ENCODE data around the gene ATG2B. TPM values are rescaled to one million over a fixed set of nuclear protein-coding genes. Genes with fewer than 3 reads are reported as not detected.

Gene ATG2B
- total RNA-seq, 4 donors from 2014 or later: 28.4 to 55.1 (median 40.0) TPM

DNA sequence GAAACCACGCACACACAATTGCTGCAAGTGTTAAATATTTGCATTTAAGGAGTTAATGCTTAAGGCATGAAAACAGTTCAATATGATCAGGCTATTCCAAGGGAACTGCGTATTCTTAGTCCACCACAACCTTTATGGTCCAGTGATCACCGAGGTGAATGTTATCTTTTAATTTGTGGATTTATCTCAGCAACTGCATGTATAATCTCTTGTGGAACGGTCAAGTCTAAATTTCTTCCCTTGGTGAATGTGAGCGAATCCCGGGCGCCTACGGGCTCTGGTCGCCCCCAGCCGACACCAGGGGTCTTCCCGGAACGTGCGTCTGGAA is 27.8 kb upstream of the ATG2B start:
- Histone ChIP-seq H3K4me3 (replicated peaks in 1 of 3) (peak overlapping the region; percentile 19 to 71 (median 48)), H3K27me3 (no peaks in the 10 kb centered on the region), H3K4me1 (peaks cover 0 to 9% of the 10 kb centered on the region in 2 donors), H3K36me3 (peaks cover 0 to 5% of the 10 kb centered on the region in 2 donors), H3K27ac (peak overlapping the region in 1 of 3 donors; percentile 28), H3K9me3 (no peaks in the 10 kb centered on the region)
- DNase-seq: no peak
- TF ChIP-seq, protein P1, sequence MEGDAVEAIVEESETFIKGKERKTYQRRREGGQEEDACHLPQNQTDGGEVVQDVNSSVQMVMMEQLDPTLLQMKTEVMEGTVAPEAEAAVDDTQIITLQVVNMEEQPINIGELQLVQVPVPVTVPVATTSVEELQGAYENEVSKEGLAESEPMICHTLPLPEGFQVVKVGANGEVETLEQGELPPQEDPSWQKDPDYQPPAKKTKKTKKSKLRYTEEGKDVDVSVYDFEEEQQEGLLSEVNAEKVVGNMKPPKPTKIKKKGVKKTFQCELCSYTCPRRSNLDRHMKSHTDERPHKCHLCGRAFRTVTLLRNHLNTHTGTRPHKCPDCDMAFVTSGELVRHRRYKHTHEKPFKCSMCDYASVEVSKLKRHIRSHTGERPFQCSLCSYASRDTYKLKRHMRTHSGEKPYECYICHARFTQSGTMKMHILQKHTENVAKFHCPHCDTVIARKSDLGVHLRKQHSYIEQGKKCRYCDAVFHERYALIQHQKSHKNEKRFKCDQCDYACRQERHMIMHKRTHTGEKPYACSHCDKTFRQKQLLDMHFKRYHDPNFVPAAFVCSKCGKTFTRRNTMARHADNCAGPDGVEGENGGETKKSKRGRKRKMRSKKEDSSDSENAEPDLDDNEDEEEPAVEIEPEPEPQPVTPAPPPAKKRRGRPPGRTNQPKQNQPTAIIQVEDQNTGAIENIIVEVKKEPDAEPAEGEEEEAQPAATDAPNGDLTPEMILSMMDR (IDR thresholded peaks at IDR 0.05): no peak
- TF ChIP-seq POLR2A (IDR thresholded peaks at IDR 0.05): no peak
- WGBS, 2 donors: 5 to 13% methylated on average over 4 to 13 of the region's 13 CpGs
- intact Hi-C loops (cut with DNase I): no loop called here

DNA sequence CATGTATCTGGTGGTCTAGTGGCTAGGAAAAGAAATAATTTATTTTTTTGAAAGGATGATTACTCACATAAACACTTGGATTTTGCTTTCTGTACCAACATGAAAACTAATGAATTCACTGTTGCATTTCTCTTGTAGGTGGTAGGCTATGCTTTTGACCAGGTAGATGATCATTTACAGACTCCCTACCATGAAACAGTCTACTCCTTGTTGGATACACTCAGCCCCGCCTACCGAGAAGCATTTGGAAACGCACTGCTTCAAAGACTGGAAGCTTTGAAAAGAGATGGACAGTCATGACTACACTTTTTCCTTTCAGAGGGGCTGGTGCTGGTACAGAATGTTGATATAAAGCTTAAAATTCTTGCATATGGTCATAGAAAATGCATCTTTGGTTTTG is 22.2 kb upstream of the ATG2B start:
- H3K27ac ChIP-seq: no peak overlapping the region
- H3K9me3 ChIP-seq: no peaks in the 10 kb centered on the region
- no peak overlapping the region for H3K4me3 ChIP-seq (replicated peaks in 1 of 3)
- TF ChIP-seq, protein P1 (IDR thresholded peaks at IDR 0.05): no peak
- TF ChIP-seq POLR2A (IDR thresholded peaks at IDR 0.05): no peak
- DNase-seq: no peak
- H3K4me1 ChIP-seq: peaks cover 0 to under 1% of the 10 kb centered on the region in 2 donors
- no peaks in the 10 kb centered on the region for H3K27me3 ChIP-seq
- WGBS, 2 donors: 90 to 94% methylated on average over 3 of the region's 3 CpGs
- peaks cover 0 to 14% of the 10 kb centered on the region in 2 donors for H3K36me3 ChIP-seq
- intact Hi-C loops (cut with DNase I): no loop called here

DNA sequence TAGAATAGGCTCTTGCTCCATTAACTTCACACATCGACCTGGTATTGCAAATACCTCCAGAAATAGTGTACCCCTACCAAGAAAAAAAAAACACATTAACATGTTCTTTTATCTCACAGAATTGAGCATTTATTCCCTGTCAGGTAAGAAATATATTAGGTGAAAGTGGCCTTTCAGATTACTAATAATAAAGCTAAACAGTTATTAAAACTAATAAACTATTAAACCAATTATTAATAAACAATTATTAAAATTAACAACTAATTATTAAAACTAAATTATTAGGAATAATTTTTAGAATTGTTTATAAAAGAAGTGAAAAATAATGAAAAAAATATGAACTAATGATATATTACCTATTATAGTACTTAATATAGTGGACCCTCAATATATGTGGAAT is 21.6 kb upstream of the ATG2B start:
- H3K27me3 ChIP-seq: no peaks in the 10 kb centered on the region
- no peak overlapping the region for H3K27ac ChIP-seq
- no peaks in the 10 kb centered on the region for H3K9me3 ChIP-seq
- DNase-seq: no peak
- no peak overlapping the region for H3K4me3 ChIP-seq (replicated peaks in 1 of 3)
- intact Hi-C loops (cut with DNase I): no loop called here
- TF ChIP-seq, protein P1 (IDR thresholded peaks at IDR 0.05): no peak
- no peak for TF ChIP-seq POLR2A (IDR thresholded peaks at IDR 0.05)
- WGBS, 2 donors: 91 to 95% methylated on average over 1 of the region's 1 CpG
- peaks cover 0 to 14% of the 10 kb centered on the region in 2 donors for H3K36me3 ChIP-seq
- H3K4me1 ChIP-seq: no peaks in the 10 kb centered on the region

DNA sequence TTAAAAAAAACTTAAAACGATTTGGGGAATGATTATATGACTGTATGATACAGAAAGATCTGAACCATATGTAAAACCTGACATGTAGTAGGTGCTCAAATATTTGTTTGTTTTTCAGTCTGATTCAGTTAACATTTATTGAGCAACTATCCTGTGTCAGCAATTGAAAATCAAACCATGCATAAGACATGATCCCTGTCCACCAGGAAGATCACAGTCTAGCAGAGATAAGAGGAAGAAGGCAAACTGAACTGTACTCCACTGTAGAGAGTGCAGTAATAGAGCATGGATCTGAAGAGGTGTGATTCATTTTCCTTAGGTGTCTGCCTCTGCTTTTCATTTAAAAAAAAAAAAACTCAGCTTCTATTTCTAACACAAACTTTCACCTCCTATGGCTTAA is 20.9 kb upstream of the ATG2B start:
- H3K9me3 ChIP-seq: no peaks in the 10 kb centered on the region
- 75 to 84% methylated on average over 1 of the region's 1 CpG for WGBS, 2 donors
- no peak overlapping the region for H3K4me3 ChIP-seq (replicated peaks in 1 of 3)
- intact Hi-C loops (cut with DNase I): no loop called here
- TF ChIP-seq POLR2A (IDR thresholded peaks at IDR 0.05): no peak
- TF ChIP-seq, protein P1 (IDR thresholded peaks at IDR 0.05): no peak
- H3K27ac ChIP-seq: no peak overlapping the region
- H3K27me3 ChIP-seq: no peaks in the 10 kb centered on the region
- DNase-seq: no peak
- H3K36me3 ChIP-seq: peaks cover 0 to 14% of the 10 kb centered on the region in 2 donors
- no peaks in the 10 kb centered on the region for H3K4me1 ChIP-seq

DNA sequence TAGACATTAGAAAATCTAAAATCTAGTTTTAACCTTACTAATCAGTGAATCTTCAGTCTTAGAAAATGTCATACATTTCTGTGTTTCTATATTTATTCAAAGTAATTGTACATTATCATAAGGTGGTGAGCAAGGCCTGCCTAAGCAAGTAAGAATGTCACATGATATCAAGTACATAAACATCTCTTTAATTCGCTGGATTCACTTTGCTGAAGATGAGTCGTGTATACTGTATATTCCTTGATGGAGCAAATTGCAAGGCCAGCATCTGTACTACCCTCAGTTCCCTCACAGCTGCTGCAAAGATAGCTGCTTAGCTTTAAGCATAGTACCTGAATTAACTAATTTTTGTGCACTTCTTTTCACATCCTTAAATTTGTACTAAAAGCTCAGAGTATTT is 20.3 kb upstream of the ATG2B start:
- 95% methylated on average over 2 of the region's 2 CpGs for WGBS, 2 donors

More for the DNA sequence above, 20.3 kb upstream of the ATG2B start:
- no peak for DNase-seq
- intact Hi-C loops (cut with DNase I): no loop called here
- H3K27me3 ChIP-seq: no peaks in the 10 kb centered on the region
- no peaks in the 10 kb centered on the region for H3K9me3 ChIP-seq
- no peaks in the 10 kb centered on the region for H3K4me1 ChIP-seq
- TF ChIP-seq POLR2A (IDR thresholded peaks at IDR 0.05): no peak
- TF ChIP-seq, protein P1 (IDR thresholded peaks at IDR 0.05): no peak
- H3K36me3 ChIP-seq: peaks cover 0 to 14% of the 10 kb centered on the region in 2 donors
- H3K27ac ChIP-seq: no peak overlapping the region
- no peak overlapping the region for H3K4me3 ChIP-seq (replicated peaks in 1 of 3)

All from thyroid gland (tissue), 4 donors.